HG03097 (cell line): ENCODE measurements around the gene ABHD12.

Experiments used
- ATAC-seq: cut with Tn5 transposase; IDR thresholded peaks from one replicate; pipeline ENCODE4 v1.9.1; 2021; ENCODE audit not compliant: unreplicated experiment, low FRiP score

ABHD12 gene

DNA sequence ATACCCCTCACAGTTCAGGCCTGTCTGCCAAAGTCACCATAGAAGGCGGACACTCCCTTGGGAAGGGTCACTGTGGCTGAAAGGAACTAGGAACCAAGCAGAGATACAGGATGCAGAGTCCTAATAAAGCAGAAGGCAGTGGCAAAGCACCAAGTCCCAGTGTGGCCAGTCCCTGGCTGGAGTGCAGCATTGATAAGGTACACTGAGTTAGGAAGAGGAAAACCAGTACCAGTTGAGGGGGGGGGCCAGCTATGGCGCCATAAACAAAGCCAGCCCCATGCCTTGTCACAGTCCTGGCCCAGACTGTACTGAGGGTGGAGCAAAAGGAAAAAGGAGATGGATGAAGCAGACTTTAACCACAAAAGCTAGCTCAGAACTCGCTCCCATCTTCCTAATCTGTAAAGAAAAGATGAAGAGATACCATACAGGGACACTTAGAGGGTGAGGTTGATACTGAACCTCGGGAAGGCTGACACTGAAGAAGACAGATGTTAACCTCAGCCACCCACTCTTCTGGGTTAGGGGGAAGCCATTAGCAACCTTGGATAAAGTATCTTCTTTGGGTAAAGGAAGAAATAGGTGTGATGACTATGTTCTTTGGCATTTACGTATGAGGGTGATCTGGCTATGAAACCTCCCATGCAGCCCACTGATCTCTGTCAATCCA lies 7.8 kb downstream of the ABHD12 start:
- no peak for ATAC-seq

DNA sequence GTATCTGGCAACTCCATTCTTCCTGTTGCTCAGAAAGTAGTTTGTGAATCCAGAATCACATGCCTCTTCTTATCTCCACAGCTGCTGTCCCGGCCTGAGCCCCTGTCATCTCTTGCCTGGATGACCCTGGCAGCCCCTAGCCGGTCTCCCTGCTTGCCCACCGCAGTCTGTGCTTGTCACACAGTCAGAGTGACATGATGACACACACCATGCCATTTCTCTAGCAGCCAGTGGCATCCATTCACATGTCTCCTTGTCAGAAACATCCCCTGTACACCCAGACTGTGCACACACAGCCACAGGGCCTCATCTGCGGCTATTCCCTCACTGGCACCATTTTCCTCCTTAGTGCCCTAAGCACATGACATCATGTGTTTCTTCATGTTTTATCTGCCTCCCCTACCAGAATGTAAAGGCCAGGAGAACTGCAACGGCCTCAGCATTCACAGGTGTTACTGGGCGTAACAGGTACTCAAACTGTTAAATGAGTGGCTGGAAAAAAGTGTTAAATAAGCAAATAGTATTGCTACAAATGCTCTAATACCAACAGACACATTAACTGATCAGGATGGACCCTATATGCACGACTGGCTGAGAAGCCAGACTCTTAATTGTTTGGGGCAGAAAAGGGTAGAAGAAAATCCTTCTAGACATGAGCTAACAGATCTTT lies 9.6 kb downstream of the ABHD12 start:
- no peak for ATAC-seq

DNA sequence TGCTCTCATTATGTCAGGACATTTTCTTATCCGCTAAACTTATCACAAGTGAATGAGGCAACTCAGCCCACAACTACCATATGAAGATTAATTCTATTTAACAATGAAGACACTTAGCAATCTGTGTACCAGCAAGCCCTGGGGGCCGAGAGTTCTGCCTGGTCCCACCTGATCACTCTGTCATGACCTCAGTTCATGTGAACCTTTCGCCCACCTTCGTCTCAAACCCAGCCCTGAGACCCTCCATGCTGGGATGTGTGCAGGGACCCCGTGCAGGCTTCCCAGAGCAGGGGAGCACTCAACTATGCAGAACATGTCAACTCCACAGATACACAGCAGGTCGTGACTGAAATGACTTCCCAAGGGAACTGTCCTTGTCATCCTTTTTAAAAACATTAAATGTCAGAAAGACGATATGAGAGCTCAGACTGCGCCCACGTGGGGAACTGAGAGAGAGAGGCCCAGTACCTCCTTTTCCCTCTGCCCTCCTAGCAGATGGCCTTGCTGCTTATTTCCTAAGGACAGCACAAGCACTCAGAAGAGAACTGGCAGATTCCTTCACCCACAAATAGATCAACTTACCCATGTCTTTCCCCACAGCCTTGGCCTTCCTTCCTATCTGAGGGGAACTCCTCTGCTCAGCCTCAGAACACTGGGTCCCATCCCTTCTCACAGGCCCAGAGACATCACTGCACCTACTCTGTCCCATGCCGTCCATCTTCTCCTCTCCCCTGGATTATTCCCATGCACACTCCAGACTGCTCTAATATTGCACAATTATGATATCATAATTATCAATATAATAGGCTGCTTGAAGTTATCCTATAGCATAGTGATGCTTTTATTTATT lies 11.5 kb downstream of the ABHD12 start:
- no peak for ATAC-seq

DNA sequence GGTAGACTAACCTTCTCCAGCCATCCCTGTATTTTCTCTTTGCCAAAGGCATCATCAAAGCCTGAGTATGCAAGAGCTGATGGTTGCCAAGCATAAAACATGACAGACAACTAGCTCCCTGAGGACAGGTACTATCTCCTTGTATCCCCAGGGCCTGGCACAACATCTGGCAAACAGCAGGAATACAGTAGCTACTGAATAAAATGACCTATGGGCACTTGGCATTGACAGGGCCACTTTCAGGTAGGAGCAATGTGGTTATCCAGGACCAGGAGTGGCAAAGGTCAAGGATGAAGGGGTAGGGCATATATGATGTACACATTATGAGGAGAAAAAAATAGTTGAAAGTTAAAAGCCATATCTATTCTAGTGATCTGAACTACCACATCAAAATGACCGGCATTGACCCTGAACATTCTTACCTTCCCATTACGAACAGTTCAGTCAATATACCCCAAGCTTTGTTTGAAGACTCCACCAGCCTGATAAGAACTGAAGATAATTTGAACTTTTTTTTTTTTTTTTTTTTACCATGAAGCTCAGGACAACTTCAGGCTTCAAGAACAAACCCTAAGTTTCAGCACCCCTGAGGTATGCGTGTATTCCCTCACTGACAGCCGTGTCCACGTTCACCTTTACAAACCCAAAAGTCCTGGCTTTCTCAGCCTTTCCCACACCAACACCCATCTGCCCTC lies 12.3 kb downstream of the ABHD12 start:
- no peak for ATAC-seq

DNA sequence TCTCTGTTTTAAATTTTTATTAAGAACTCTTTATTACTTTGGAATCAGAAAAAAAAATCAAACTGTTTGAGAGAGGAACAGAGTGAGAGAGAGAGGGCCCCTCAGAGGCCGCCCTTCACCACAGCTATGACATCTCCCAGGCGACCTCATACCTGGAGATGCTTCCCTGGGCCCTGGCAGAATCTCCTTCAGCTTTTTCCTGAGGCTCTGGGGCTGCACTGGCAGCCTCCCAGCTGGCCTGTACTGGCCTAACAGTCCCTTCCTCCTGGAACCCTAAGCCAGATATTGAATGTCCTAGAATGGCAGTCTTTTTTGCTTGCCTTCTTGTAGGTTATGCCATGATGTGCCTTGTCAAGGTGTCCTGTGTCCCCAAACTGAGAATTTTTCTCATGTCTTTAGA lies 13.7 kb downstream of the ABHD12 start:
- no peak for ATAC-seq

DNA sequence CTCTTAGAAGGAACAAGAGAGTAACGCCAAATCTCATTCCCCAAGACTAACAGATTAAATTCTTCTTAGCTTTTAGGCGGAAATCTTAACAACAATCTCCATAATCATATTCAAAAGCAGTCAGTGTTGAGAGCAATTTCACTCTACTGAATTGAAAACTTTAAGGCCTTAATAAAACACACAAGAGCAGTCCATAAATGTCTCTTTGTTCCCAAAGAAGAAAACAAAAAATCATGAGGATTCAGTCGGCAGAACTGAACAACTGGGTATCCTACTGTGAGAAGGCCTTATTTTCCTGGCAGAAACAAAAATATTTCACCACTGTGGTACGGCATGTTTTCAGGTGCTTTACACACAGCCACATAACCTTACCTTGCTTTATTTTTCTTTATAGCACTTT lies 14.4 kb downstream of the ABHD12 start:
- no peak for ATAC-seq

DNA sequence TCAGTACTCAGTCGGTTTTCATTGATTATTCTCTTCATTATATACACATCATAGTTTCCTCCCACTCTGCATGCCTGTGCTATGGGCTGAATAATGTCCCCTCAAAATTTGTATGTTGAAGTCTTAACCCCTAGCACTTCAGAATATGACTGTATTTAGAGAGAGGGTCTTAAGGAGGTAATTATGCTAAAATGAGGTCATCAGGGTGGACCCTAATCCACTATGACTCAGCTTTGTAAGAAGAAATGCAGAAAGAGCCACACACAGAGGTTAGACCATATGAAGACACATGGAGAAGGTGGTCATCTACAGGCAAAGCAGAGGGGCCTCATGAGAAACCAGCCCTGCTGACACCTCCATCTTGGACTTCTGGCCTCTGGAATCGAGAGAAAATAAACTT lies 15.8 kb downstream of the ABHD12 start:
- ATAC-seq: no peak

DNA sequence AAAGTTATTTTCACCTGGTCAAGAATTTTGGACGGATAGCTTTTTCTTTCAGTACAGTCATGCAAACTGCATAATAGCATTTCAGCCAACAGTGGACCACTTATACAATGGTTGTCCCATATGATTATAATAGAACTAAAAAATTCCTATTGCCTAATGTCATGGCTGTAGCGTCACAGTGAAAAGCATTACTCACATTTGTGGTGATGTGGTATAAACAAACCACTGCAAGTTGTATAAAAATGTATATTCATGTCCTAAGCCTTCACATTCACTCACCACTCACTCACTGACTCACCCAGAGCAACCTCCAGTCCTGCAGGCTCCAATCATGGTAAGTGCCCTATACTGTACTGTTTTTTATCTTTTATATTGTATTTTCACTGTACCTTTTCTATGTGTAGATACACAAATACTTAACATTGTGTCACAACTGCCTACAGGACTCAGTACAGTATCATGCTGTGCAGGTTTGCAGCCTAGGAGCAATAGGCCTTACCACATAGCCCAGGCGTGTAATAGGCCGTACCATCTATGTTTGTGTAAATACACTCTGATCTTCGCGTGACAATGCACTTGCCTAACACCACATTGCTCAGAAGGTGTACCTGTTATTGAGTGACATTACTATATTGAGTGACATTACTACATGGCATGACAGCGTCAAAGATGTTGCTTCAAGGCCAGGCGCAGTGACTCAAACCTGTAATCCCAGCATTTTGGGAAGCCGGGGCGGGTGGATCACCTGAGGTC lies 17.9 kb downstream of the ABHD12 start:
- ATAC-seq: no peak

DNA sequence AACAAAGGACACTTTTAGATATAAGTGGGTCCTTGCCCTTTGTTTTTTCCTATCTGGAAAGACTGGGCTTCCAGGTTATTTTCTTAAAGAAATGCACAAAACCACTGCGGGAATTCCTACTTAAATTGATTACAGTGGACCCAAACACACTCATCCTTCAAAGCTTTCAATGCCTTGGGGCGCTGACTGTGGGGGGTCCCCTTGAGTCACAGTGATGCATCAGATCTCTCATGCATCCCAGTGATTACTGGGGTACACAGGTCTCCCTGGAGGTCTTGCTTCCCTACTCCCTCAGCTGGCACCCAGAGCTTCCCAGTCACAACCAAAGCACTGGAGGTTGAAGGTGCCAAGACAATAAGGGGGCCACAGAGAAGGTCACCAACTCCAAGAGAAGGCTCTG lies 20.7 kb downstream of the ABHD12 start:
- no peak for ATAC-seq

DNA sequence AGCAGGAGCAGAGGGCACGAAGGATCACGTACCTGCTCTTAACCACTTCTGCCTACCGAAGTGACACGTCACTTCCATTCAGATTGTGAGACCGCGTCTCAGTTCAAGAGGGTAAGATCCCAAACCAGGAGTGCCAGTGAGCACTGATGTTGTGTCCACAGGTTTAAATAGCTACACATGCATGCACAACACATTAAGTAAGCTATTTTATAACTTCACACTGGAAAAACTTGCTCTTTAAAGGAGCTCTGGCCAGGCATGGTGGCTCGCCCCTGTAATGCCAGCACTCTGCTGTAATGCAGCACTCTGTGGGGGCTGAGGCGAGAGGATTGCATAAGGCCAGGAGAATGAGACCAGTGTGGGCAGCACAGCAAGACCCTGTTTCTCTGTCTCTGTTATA lies 21.1 kb downstream of the ABHD12 start:
- no peak for ATAC-seq

DNA sequence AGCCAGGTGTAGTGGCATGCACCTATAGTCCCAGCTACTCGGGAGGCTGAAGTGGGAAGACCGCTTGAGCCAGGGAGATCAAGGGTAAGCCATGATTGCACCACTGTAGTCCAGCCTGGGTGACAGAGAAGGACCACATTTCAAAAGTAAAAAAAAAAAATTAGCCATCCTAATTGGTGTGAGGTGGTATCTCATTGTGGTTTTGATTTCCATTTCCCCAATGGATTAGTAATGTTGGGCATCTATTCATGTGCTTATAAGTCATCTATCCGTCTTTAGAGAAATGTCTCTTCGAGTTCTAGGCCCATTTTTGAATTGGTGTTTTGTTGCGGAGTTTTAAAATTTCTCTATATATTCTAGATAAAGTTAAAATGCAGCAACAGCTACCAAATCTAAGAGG lies 21.7 kb downstream of the ABHD12 start:
- ATAC-seq: no peak

DNA sequence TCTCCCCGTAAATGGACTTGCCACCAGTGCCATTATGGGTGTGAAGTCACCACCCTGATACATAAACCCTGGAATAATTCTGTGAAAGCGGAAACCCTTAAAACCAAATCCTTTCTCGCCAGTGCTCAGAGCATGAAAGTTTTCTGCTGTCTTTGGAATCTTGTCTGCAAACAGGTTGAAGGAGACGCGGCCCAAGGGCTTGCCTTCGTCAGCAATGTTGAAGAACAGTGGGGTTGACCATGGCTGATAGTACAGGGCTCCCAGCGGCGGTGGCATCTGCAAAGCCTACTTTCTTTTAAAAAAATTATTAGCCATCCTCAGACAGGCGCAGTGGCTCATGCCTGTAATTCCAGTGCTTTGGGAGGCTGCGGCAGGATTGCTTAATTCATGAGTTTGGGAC lies 22.1 kb downstream of the ABHD12 start:
- ATAC-seq: no peak

DNA sequence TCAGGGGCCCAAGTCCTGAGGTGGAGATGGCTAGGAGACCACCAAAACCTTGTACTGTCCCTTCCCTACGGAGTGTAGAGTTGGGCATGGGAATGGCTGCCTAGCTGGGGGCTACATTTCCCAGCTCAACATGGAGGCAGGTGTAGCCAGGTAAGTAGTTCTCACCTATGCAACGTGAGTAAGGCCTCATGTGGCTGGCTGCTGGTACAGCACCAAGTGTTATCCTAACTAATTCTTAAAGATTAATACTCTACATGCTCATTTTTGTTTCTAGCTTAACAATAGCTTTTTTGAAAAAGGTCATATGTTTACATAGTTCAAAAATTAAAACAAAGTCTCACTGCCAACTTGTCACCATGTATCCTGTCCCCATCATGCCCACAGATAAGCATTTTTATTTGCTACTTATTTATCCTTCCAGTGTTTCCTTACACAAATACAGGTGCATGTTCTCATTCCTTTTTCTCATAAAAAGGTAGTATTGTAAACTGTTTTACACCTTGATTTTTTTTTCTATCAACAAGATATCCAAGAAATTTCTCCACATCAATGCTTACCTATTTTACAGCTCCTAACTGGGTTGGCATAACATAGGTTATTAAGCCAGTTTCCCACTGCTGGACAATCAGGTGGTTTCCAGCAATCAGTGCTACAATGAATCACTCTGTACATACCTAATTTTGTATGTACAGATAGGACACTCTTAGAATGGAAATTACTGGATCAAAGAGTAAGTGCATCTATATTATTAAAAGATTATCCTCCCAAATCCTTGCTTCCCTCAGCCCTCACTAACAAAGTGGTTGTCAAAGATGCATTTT lies 25.5 kb downstream of the ABHD12 start:
- ATAC-seq: no peak

DNA sequence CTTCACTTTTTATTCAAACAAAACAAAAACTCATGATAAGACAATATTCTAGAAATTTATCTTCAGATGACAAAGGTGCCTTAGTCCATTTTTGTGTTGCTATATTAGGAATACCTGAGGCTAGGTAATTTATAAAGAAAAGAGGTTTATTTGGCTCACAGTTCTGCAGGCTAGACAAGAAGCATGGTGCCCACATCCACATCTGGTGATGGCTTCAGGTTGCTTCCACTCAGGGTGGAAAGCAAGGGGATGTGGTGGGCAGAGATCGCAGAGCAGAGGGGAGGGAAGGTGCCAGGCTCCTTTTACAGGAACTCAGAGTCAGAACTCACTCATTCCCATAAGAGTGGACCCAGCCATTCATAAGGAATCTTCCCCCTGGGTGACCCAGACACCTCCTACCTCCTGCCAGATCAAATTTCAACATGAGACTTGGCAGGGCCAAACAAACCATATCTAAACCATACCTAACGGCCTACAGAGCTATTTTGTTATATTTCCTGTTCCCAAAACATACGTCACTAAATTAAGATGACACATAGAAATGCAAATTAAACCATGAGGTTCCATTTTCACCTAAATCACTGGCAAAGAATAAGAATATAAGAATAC lies 26.4 kb downstream of the ABHD12 start:
- no peak for ATAC-seq

DNA sequence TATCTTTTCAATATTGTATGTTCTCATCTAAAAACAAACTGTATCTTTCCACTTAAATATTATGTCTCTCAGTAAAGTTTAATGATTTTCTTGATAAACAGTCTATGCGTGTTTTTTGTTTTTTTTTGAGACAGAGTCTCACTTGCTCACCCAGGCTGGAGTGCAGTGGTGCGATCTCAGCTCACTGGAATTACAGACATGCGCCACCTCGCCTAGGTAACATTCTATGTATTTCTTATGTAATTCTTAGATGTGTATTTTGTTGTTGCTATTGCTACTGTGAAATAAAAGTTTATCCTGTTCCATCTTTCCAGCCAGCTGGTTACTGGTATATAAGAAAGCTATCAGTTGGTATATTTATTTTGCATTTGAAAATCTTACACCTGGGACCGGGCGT lies 29.4 kb downstream of the ABHD12 start:
- ATAC-seq: no peak

DNA sequence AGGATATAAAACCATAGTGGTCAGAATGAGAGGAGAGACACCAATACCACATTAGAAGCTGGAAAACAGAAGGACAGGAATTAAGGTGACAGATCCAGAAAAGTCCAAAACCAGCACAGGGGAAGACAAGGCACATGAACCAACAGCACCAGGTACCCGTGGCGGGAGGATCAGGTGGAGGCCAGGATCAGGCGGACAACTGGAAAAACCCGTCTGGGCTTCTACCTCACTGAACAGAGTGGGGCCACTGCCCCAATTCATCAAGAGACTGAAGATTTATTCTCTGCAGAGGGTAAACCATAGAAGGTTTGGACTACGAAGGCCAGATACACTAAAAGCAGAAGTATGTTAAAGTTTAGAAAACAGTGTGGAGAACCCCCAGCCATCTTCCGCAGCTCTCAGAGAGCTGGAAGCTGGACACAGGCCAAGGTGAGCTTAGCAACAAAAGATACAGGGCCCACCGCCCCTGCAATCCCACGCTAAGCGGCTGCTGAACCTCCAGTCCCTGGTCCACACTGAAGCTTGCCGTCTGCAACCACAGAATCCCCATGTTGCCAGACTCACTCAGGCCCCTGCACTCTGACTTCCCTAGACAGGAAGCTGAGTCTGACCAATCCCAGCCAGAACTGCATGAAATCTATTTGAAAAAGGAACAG lies 29.9 kb downstream of the ABHD12 start:
- peak; percentile 51 for ATAC-seq

DNA sequence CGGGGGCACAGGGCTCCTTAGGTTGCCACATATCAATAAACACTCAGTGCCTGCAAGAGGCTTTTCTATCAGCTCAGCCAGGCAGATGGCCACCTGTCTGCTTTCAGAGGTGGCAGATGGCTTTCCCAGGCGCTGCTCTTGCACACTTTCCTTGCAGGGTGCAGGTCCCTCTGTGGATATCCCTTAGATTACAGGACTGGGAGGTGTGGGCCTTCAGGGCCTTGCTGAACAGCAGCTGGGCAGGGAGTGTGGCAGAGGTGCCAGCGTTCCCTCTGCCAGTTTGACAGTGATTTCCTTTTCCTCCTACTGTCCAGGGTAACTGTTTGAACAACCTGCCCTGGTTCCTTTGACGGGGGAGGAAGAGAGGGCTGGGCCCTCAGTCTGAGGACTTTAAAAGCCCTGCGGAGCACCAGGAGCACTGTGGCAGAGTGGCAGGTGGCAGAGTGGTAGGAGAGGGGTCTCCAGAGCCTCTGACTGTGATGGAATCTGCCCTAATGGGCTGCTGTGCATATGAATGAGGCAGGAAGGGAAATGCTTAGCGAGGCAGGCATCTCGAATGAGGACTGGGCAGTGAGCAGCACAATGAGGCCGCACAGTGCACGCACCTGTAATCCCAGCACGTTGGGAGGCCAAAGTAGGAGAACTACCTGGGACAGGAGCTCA lies 34.2 kb downstream of the ABHD12 start:
- no peak for ATAC-seq

DNA sequence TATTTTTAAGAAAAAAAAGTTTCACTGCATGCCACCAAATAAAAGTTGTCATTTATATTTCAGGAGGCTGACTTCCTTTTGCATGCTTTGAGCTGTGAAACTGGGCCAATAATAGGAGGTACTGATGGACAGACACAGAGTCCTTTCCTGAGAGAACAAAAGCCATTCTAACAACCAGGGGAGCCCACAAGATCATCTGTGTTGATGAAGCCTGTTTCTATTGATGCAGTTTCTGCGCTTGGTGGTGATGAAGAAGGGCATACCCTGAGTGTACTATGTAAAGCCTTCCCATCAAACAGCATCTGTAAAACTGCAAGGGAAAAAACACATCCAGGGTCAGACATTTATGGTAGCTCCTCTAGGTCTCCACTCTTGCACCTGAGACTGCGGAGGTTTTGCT lies 34.8 kb downstream of the ABHD12 start:
- ATAC-seq: no peak
